PC-9 (cell line): ENCODE measurements around the gene DAB2.

ENCODE experiments used
- EZH2 ChIP-seq: fragments of 200-600 bp; sonication (generic); IDR thresholded peaks from 2 replicates; pipeline ENCODE4 v1.8.0; 2017; ENCODE audit warnings: antibody characterized with exemption, low read depth
- TF ChIP-seq, protein P1 (sequence below): fragments of 200-600 bp; sonication (generic); conservative IDR thresholded peaks from 2 replicates; pipeline ENCODE4 v1.6.1; 2017; ENCODE audit warnings: mixed run types, antibody characterized with exemption, mild to moderate bottlenecking, moderate library complexity

DNA sequence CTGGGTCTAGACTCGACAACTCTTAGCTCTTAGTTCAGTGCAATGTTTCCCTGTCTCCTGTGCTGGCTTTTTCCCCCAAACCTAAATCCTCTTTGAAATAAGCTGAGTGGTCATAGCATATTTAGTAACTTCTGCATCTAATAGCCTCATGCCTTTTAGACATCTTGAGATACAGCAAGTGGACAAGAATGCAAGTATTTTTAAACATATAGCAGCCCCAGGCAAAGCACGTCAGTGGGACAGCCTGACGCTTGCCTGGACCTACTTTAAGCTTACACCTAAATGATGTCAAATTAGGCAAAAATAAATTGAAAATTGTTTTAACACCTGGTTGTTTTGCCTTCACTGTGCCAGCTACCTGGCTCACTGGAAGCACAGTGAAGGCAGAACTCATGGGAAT lies 68.5 kb downstream of the DAB2 start:
- TF ChIP-seq, protein P1, sequence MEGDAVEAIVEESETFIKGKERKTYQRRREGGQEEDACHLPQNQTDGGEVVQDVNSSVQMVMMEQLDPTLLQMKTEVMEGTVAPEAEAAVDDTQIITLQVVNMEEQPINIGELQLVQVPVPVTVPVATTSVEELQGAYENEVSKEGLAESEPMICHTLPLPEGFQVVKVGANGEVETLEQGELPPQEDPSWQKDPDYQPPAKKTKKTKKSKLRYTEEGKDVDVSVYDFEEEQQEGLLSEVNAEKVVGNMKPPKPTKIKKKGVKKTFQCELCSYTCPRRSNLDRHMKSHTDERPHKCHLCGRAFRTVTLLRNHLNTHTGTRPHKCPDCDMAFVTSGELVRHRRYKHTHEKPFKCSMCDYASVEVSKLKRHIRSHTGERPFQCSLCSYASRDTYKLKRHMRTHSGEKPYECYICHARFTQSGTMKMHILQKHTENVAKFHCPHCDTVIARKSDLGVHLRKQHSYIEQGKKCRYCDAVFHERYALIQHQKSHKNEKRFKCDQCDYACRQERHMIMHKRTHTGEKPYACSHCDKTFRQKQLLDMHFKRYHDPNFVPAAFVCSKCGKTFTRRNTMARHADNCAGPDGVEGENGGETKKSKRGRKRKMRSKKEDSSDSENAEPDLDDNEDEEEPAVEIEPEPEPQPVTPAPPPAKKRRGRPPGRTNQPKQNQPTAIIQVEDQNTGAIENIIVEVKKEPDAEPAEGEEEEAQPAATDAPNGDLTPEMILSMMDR, result no peak
- TF ChIP-seq EZH2, result no peak
